ENCODE data around the gene TMEM163.

The TMEM163 gene

DNA sequence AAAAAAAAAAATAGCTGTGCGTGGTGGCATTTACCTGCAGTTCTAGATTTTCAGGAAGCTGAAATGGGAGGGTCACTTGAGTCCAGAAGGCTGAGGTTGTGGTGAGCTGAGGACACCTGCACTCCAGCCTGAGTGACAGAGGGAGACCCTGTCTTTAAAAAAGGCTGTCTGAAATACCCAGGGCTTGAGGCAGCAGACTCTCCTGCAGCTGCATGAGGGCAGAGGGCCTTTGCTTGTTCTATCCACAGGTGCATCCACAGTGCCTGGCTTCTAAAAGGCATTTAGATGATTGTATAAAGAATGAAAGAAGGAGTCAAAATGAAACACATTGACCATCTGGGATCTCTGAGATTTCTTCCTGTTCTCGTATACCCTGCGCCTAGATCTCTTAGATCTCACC, 312.1 kb downstream of the TMEM163 start:
- H3K27me3 ChIP-seq (ENCODE audit: insufficient read depth, low read length, poor library complexity): no peaks in the 10 kb centered on the region
- no peak overlapping the region for H4K8ac ChIP-seq (ENCODE audit: low read depth, low read length)
- no peak overlapping the region for H3K9ac ChIP-seq (ENCODE audit: low read length)
- no peaks in the 10 kb centered on the region for H3K79me1 ChIP-seq (ENCODE audit: low read length)
- H3K4ac ChIP-seq (ENCODE audit: low read depth, low read length): no peak overlapping the region
- H2BK15ac ChIP-seq (replicated peaks; ENCODE audit: low read depth): no peak overlapping the region
- no peaks in the 10 kb centered on the region for H3K36me3 ChIP-seq (ENCODE audit: control insufficient read depth, insufficient read depth, low read length)
- H2AK5ac ChIP-seq (ENCODE audit: low read length): no peak overlapping the region
- no peak overlapping the region for H3K4me2 ChIP-seq (ENCODE audit: low read length)
- no peak overlapping the region for H3K18ac ChIP-seq (ENCODE audit: low read length)
- no peak overlapping the region for H2BK120ac ChIP-seq (ENCODE audit: low read depth, low read length)
- no peak overlapping the region for H2BK5ac ChIP-seq (ENCODE audit: low read length)
- no CpG with 5 or more reads among the region's 3 CpGs for WGBS (ENCODE audit: extremely low coverage, insufficient coverage, low lambda C conversion rate)
- H3K27ac ChIP-seq (ENCODE audit: low read depth, low read length): no peak overlapping the region
- no peak overlapping the region for H3K23ac ChIP-seq (ENCODE audit: low read length)
- H4K5ac ChIP-seq (ENCODE audit: low read length): no peak overlapping the region
- H3K56ac ChIP-seq (ENCODE audit: low read length): no peak overlapping the region
- H3K4me1 ChIP-seq (ENCODE audit: control insufficient read depth, low read depth, low read length): no peaks in the 10 kb centered on the region
- DNase-seq: no peak
- no peaks in the 10 kb centered on the region for H3K79me2 ChIP-seq (ENCODE audit: control insufficient read depth, insufficient read depth, low read length)
- no peak overlapping the region for H3K4me3 ChIP-seq (ENCODE audit: low read length)

DNA sequence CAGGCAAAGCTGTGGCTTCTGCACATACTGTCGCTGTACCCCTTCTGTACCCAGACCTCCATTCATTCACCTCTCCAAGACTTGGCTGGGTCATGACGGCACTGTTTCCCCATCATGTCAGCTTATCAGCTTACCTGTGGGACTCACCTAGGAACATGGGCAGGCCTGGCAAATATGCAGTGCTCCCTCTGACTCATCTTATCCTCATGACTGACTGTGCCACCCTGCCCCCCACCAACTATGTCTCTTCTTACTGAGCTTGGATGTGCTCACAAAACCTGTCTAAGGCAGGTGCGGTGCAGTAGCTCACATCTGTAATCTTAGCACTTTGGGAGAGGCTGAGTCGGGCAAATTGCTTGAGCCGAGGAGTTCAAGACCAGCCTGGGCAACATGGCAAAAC, 312.5 kb downstream of the TMEM163 start:
- WGBS (ENCODE audit: extremely low coverage, insufficient coverage, low lambda C conversion rate): no CpG with 5 or more reads among the region's 5 CpGs
- Histone ChIP-seq H3K9ac (ENCODE audit: low read length) (no peak overlapping the region), H4K8ac (ENCODE audit: low read depth, low read length) (no peak overlapping the region), H3K79me2 (ENCODE audit: control insufficient read depth, insufficient read depth, low read length) (no peaks in the 10 kb centered on the region), H3K27ac (ENCODE audit: low read depth, low read length) (no peak overlapping the region), H3K36me3 (ENCODE audit: control insufficient read depth, insufficient read depth, low read length) (no peaks in the 10 kb centered on the region), H3K56ac (ENCODE audit: low read length) (no peak overlapping the region), H4K5ac (ENCODE audit: low read length) (no peak overlapping the region), H2BK15ac (replicated peaks; ENCODE audit: low read depth) (no peak overlapping the region), H3K4ac (ENCODE audit: low read depth, low read length) (no peak overlapping the region), H2BK120ac (ENCODE audit: low read depth, low read length) (no peak overlapping the region), H3K27me3 (ENCODE audit: insufficient read depth, low read length, poor library complexity) (no peaks in the 10 kb centered on the region), H2BK5ac (ENCODE audit: low read length) (no peak overlapping the region), H3K18ac (ENCODE audit: low read length) (no peak overlapping the region), H3K4me3 (ENCODE audit: low read length) (no peak overlapping the region), H3K23ac (ENCODE audit: low read length) (no peak overlapping the region), H2AK5ac (ENCODE audit: low read length) (no peak overlapping the region), H3K4me2 (ENCODE audit: low read length) (no peak overlapping the region), H3K4me1 (ENCODE audit: control insufficient read depth, low read depth, low read length) (no peaks in the 10 kb centered on the region), H3K79me1 (ENCODE audit: low read length) (no peaks in the 10 kb centered on the region)
- DNase-seq: no peak

All from mesendoderm (in vitro differentiated cells).